ENCODE measurements around the gene ECE1.

The ECE1 gene

GRCh38 chr1:21289700-21290545, at the start of gene ECE1:
Gene ECE1, minus strand, starts transcription at chr1:21290463. Its CDS starts 49 bp downstream, at chr1:21290414.
- no peak for DNase-seq

DNA sequence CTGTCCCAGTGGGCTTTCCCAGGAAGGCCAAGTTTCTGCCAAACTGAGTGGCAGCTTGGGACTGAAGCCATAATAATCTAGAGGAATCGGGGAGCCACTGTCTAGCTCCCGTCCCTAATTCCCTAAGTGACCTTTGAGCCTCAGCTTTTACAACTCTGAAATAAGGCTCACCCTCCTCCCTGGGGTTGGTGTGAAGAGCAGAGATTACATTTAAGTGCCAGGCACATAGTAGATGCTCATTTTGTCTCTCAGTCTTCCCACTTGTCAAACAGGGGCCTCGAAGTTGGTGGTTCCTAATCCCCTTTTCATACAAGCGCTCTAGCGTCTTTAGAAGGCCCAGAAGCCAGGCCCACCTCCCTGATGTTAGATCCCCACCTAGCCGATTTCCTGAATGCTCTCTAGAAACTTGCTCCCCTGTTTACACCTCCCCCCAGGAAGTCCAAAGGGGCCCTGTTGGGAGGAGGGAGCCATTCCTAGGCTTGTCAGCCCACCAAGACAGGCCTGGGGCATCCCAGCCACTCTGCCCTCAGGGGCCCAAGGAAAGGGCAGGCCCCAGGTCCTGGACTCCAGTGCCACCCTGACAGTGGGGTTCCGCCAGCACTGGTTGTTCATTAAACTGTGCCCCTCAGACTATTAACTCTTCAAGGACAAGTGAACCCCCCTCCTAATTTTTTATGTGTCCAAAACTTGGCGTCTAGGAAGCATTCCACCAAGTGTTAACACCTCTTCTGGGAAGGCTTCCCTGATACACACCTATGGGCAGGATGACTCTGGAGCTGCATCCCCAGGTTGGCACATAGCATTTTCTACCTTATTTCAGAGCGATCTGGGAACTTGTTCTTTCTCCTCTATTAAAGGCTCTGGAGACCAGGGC, 49.3 kb upstream of the ECE1 start:
- DNase-seq, result no peak

- DNase-seq, result no peak
Measured at GRCh38 chr1:21338573-21339355, 48.5 kb upstream of the ECE1 start.

GRCh38 chr1:21337928-21338572, 47.8 kb upstream of the ECE1 start:
- no peak for DNase-seq

DNA sequence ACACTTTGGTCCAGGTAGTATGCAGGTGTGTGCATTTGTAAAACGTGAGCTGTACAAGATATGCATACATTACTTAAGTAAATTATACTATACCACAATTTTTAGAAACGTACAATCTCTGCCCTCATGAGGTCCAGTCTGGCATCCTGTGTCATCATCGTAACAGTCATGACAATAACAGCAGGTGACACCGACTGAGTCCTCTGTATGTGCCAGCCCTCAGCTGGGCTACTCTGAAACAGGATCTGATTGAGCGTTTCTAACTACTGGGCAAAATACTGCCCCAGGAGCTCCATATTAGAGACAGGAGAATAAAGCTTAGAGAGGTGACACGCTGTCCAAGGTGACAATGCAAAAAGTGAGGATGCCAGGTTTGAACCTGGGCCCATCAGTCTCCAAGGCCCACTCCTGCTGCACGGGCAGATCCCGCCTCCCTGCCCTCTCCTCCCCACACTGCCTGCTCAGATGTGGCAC, 47.2 kb upstream of the ECE1 start:
- no peak for DNase-seq

DNA sequence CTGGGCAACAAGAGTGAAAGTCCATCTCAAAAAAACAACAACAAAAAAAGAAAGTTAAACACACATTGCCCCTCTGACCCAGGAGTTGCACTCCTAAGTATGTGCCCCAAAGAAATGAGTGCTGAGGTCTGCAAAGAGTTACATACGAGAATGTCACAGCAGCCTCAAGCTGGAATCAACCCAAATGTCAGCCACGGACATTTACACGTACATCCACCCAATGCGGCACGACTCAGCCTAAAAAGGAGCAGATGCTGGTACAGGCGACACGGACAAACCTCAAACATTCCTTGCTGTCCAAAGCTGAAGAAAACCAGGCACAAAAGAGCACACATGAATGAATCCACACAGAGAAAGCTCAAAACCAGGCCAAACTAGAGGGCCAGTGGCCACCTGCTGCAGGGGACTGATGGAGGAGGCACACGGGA, 46.8 kb upstream of the ECE1 start:
- no peak for DNase-seq

DNA sequence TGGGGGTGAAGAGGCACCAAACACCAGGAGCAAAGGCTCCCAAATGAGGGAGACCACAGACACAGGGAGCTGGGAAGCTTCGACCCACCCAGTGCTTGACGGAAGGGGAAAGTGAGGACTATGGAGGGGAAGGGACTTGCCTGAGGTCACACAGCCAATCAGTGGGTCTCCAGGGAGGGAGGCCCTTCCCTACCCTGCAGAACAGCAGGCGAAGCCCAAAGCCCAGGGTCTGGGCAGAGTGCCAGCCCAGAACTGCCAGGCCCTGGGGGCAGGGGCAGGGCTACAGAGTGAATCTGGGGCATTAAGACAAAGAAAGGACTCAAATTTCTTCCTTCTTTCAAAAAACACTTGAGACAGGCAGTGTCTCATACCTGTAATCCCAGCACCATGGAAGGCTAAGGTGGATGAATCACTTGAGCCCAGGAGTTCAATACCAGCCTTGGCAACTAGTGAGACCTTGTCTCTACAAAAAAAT, 45.5 kb upstream of the ECE1 start:
- DNase-seq, result no peak

DNA sequence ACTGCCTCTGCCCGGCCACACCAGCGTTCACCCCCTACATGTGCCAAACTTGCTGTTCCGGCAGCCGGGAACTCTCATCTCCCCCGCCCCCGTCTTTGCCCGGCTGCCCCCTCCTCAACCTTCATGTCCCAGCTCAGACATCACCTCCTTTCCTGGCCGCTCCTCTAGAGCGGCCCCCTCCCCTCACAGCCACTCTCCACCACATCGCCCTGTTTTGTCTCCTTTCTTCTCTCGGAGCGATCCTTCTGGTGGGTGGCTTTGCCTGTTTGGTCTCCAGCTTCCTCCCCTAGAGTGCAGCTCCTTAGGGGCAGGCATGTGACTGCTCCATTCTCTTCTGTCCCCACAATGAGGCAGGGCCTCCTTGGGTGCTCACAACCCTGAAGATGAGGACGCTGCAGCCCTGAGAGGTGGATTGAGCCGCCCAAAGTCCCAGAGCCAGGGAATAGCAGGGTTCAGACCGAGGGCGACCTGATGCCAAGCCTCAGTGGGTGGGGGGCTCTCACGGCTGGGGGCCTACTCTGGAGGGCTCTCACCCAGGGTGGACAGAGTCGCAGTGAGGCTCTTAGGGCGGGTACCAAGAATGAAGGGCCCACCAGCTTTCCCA, 44.9 kb upstream of the ECE1 start:
- no peak for DNase-seq

- DNase-seq, result peak; percentile 81
Measured at GRCh38 chr1:21334214-21335087, 44.2 kb upstream of the ECE1 start.

DNA sequence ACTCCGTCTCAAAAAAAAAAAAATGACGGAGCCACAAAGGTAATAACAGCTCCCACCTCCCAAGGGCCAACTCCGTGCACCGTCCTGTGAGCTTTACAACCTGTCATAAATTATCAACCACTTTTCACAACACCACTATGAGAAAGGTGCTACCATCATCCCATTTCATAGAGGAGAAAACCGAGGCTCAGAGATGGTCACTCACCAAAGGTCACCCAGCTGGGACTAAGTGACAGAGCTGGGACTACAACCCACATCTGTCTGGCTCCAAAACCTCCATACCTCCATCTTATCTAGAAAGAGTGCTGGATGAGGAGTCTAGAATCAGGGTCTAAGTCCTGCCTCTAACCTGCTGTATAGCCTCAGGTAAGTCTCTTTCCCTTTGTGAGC, 43.6 kb upstream of the ECE1 start:
- no peak for DNase-seq

DNA sequence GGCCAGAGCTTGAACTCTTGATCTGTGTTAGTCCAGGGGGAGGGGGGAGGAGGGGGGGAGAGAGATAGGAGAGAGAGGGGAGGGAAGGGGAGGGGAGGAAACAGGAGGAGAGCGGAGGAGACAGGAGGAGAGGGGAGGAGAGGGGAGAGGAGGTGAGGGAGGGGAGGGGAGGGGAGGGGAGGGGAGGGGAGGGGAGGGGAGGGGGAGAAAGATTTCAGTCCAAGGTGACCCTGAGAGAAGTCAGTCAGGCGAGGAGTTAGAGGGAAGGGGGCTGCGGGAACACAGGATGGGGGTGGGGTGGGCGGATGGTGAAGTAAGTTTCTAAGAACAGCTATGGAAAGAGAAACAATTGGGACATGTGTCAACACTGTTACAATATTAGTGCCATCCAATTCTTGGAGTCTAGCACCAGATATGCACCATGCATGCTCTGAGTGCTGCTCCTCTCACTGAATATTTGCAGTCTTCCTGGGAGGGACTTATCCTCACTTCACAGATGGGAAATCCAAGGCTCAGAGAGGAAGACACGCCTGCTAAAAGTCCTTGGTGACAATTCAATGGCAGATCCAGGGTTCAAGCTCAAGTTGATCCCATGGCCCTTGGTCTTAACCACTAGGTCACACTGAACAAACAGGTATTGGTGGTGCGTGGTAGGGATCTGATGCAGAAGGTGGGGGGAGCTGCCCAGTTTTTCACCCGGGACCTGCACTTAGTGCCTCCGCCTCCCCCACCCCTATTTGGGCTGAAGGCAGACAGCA, 42.5 kb upstream of the ECE1 start:
- no peak for DNase-seq

GRCh38 chr1:21331752-21332478, 41.7 kb upstream of the ECE1 start:
- DNase-seq, result no peak

- no peak for DNase-seq
Measured at GRCh38 chr1:21330544-21330943, 40.3 kb upstream of the ECE1 start.

DNA sequence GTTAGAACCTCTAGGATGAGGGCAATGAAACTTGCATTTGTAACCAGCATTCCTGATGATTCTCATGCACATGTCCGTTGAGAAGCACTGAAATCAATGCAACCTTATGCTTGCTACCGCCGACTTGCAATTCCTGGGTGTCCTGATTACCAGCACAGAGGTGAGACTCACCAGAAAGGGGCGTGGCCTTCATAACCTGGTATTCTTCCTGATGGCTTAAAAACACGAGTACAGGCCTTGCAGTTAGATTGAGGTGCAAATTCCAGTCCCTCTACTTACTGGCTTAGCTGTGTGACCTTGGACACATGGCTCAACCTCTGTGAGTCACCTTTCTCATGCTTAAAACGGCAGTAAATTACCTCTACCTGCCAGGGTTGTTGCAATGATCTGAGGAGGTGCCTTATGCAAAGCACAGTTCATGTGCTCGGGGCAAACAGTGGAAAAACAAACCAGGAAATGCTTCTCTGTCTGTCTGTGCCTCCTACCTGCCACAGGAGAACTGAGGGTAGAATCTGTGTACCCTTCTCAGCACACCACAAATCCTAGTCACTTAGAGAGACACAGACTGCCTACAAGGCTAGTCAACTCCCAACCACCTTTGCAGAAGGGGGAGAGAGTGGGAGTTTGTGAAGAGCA, 39.1 kb upstream of the ECE1 start:
- no peak for DNase-seq

DNA sequence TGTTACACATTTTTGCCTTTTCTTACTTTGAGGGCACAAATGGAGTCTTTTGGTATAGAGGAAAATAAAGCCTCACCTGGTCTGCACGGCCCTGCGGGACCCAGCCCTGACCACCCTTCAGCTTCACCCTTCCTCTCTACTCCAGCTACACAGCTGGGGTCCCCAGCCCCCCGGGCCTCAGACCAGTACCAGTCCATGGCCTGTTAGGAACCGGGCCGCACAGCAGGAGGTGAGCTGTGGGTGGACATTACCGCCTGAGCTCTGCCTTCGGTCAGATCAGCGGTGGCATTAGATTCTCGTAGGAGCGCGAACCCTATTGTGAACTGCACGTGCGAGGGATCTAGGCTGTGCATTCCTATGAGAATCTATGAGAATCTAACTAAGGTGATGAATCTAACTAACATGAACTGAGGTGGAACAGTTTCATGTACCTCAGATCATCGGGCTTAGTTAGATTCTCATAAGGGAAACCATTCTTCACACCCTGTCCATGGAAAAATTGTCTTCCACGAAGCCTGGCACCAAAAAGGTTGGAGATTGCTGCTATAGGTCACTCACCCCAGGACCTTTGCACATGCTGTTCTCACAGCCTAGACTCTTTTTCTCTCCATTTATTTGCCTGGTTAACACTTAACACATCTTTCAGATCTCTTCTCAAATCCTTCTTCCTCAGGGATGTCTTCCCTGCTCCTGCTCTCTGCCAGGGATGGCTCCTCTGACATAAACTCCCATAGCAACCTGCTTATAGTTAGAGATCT, 37.5 kb upstream of the ECE1 start:
- DNase-seq, result no peak

DNA sequence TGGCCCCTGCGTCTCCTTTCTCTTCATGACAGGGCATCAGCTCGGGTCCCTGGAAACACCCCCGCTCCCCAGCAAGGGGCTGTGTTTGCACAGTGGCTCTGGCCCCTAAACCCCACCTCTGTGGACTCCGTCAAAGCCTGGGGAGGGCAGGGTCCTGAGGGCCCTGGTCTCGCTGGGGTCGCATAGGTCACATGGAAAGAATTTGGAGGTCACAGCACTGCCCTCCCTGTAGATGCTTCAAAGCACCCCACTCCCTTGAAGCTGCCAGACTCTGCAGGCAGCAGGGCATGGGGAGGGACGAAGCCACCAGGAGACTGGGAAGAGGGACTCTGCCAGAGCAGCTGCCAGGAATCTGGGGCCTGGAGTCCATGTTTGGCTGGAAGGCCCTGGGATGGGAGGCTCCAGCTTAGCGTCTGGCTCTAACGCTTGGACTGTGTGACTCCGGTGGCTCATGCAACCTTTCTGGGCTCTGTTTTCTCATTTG, 36.6 kb upstream of the ECE1 start:
- DNase-seq, result no peak

- no peak for DNase-seq
Measured at GRCh38 chr1:21325731-21326387, 35.6 kb upstream of the ECE1 start.
